Mucosa of rectum (tissue), 2 donors: ENCODE data around the gene LYZL1.
"Not testable (repeated sequence)": the region's sequence is repeated elsewhere in the genome, so short reads cannot be mapped to it uniquely, and the experiment has no call there.

Source experiments
- H3K27ac ChIP-seq, 2 donors: one replicate each; pipeline ENCODE4 v1.7.0; 2013; ENCODE audit warnings: inconsistent platforms in 2 of 2, low read depth in 2 of 2, low read length in 2 of 2
- H3K27me3 ChIP-seq, 2 donors: one replicate each; pipeline ENCODE4 v1.7.0; 2013; ENCODE audit warnings: low read length in 2 of 2; ENCODE audit not compliant: control insufficient read depth in 2 of 2, insufficient read depth in 2 of 2
- H3K36me3 ChIP-seq, 2 donors: one replicate each; pipeline ENCODE4 v1.7.0; 2013; ENCODE audit warnings: low read length in 2 of 2; ENCODE audit not compliant: control insufficient read depth in 2 of 2, insufficient read depth in 2 of 2
- H3K4me1 ChIP-seq, 2 donors: one replicate each; pipeline ENCODE4 v1.7.0; 2013; ENCODE audit warnings: low read length in 2 of 2, mild to moderate bottlenecking in 1 of 2; ENCODE audit not compliant: control insufficient read depth in 2 of 2, insufficient read depth in 2 of 2
- H3K4me3 ChIP-seq, 2 donors: one replicate each; pipeline ENCODE4 v1.7.0; 2013; ENCODE audit warnings: low read length in 2 of 2
- H3K9ac ChIP-seq, 2 donors: one replicate each; pipeline ENCODE4 v1.7.0; 2013; ENCODE audit warnings: low read length in 2 of 2, low read depth in 1 of 2, mild to moderate bottlenecking in 1 of 2
- H3K9me3 ChIP-seq, 2 donors: one replicate each; pipeline ENCODE4 v1.7.0; 2013; ENCODE audit warnings: low read length in 2 of 2; ENCODE audit not compliant: control insufficient read depth in 2 of 2
- donor health status: healthy.
- donor health status: Normal muscosa, but diverticular disease.

The LYZL1 gene

DNA sequence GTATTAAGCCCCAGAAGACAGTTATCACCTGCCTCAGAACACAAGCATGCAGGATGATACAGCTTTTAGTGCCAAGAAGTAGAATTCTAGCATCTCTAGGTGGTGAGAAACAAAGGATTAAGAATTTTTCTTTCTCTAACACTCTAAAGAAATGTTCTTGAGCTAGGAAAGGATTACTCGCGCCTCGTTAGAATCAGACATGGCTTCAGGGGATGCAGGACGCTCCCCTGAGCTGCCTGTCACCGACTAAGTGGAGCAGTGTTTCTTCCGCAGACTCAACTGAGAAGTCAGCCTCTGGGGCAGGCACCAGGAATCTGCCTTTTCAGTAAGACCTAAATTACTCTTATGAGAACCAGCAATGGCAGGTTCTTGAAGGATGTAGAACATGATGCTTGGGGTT, at the start of gene LYZL1:
Gene LYZL1 (plus strand): TSS at position 165 of the 400 bp plus-strand sequence. CDS start 2,798 bp downstream, outside the sequence.
- not testable (repeated sequence) for H3K4me3 ChIP-seq, H3K27ac ChIP-seq, H3K9me3 ChIP-seq, H3K27me3 ChIP-seq, H3K36me3 ChIP-seq, H3K4me1 ChIP-seq, H3K9ac ChIP-seq

DNA sequence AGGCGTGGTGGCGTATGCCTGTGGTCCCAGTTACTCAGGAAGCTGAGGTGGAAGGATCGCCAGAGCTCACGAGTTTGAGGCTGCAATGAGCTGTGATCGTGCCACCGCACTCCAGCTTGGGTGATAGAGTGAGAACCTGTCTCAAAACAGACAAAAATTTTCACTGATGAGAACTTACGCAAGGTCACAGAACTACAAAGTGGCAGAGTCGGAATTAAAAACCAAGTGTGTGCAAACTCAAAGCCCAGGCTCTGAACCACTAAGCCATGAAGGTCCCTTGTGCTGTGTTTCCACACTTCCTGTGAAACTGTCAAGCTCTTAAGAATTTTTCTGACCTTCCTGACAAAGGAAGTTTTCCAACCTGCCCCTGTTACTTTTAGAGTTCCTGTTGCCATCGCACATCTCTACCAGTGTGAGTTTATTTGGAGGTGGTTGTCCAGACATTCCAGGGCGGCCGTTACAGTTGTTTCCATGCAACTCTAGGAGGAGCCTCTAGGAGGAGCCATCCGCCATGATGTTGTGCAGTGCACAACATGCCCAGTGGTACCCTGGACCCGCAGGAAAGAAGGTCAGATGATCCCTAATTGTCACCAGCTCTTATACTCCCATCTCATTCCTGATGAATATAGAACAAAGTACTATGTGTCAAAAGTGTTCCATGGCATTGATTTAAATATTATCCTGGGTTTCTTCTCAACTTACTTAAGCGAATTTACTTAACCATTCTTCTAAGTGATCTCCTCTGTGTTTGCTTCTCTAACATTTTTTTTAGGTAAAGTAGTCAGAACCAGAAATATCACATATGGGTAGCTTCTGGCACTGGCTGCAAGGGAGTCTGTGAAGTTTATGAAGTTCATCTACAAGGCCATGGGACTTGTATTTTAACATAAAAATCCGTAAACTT, 49.0 kb upstream of the LYZL1 start:
- Histone ChIP-seq H3K9ac (no peak overlapping the region), H3K9me3 (no peaks in the 10 kb centered on the region), H3K36me3 (no peaks in the 10 kb centered on the region), H3K27me3 (no peaks in the 10 kb centered on the region), H3K4me1 (no peaks in the 10 kb centered on the region), H3K27ac (no peak overlapping the region), H3K4me3 (no peak overlapping the region)

DNA sequence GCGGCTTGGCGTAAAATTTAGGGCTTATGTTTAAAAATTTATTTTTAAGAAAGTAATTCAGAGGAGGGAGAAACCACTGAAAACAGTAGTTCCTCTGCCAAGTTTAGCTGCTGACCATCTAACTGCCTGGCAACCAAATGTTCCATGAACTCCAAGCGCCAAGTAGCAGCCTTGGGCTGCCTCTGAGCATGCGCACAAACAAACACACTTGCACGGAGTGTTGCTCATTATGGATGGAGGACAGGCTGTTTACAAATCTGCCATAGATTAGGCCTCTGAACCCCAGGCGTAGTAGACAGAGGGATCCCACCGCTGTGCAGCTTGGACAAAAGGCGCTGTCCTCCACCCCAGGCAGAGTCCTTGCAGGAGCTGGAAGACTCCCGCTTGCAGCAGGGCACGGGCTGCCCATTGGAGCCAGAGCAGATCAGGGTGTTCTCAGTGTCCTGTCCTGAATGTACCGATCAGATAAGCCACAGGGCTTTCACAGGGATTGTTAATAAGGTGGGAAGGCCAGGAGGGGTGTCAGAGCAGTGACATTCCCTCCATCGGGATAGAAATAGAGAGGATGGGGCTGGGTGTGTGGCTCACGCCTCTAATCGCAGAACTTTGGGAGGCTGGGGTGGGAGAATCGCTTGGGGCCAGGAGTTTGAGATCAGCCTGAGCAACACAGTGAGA, 47.7 kb upstream of the LYZL1 start:
- Histone ChIP-seq H3K36me3 (no peaks in the 10 kb centered on the region), H3K4me1 (no peaks in the 10 kb centered on the region), H3K9me3 (no peaks in the 10 kb centered on the region), H3K4me3 (no peak overlapping the region), H3K27ac (no peak overlapping the region), H3K27me3 (no peaks in the 10 kb centered on the region), H3K9ac (no peak overlapping the region)

DNA sequence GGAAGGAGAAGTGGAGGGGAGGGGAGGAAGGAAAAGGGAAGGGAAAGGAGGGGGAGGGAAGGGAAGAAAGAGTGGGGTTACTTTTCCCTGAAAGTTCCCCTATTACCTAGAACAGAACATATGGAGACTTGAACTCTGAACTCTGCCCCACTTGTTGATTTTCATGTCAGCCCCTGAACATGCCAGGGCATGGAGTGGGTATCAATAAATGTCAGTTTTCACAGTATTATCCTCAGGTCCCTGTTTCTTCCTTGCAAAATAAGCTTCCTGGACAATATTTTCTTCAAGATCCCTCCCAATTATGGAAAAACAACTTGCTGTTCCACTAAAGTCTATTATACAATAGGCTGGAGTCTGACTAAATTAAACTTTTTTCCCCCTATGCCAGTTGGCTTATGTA, 46.9 kb upstream of the LYZL1 start:
- H3K9me3 ChIP-seq: no peaks in the 10 kb centered on the region
- no peak overlapping the region for H3K4me3 ChIP-seq
- H3K4me1 ChIP-seq: no peaks in the 10 kb centered on the region
- H3K36me3 ChIP-seq: no peaks in the 10 kb centered on the region
- H3K27ac ChIP-seq: no peak overlapping the region
- H3K9ac ChIP-seq: no peak overlapping the region
- no peaks in the 10 kb centered on the region for H3K27me3 ChIP-seq

DNA sequence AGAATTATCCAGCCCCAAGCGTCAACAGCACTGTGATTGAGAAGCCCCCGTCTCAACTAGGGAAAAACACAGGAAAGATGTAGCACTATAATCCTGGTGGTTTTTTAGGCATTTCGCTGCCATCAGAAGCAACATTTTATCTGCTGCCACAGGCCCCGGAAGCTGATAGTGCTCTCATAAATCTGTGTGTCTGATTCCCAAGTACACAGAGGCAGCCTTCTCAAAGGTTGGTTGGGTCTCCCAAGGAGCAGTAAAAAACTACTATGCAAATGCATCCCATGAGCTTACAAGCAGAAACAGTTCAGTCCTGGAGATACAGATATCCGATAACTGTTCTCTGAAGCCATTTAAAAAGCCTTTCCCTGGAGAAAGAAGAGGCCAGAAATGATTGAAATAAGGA, 45.8 kb upstream of the LYZL1 start:
- Histone ChIP-seq H3K9ac (no peak overlapping the region), H3K9me3 (no peaks in the 10 kb centered on the region), H3K36me3 (no peaks in the 10 kb centered on the region), H3K4me1 (no peaks in the 10 kb centered on the region), H3K4me3 (no peak overlapping the region), H3K27me3 (no peaks in the 10 kb centered on the region), H3K27ac (no peak overlapping the region)

DNA sequence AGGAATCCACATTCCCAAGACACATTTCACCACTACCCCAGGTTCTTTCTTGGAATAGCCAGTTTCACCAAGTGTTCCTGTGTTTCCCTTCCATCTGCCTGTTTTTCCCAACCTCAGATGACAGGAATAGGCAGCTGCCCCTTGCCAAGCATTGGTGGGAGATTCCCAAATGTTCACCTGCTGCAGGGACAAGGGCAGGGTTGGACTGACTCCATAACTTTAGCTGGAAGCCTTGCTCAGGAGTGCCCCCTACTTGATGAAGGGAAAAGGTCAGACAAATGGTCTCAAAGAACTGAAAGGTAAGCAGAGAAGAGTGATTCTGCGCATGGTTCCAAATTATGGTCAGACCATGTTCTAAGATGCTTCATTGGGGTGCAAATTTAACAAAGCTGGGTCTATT, 45.1 kb upstream of the LYZL1 start:
- Histone ChIP-seq H3K9me3 (no peaks in the 10 kb centered on the region), H3K27me3 (no peaks in the 10 kb centered on the region), H3K9ac (no peak overlapping the region), H3K27ac (no peak overlapping the region), H3K4me3 (no peak overlapping the region), H3K4me1 (no peaks in the 10 kb centered on the region), H3K36me3 (no peaks in the 10 kb centered on the region)

DNA sequence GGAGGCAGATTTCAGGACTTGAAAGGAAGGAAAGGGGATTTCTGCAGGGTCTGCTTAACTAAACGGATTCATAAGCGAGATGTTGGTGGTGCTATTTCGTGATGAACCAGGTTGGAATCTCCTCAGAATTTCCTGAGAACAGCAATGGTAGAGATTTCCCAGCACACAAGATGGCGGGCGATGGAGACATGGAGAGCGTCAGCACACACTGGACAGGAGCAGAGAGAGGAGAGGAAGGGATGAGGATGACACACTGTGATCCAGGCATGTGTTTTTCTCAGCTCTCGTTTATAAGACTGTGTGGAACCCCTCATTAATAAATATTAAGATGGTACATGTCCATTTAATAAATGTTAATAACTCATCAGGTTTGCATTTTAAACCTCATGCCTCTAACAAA, 43.9 kb upstream of the LYZL1 start:
- Histone ChIP-seq H3K4me3 (no peak overlapping the region), H3K9me3 (no peaks in the 10 kb centered on the region), H3K27me3 (no peaks in the 10 kb centered on the region), H3K27ac (no peak overlapping the region), H3K4me1 (no peaks in the 10 kb centered on the region), H3K9ac (no peak overlapping the region), H3K36me3 (no peaks in the 10 kb centered on the region)

DNA sequence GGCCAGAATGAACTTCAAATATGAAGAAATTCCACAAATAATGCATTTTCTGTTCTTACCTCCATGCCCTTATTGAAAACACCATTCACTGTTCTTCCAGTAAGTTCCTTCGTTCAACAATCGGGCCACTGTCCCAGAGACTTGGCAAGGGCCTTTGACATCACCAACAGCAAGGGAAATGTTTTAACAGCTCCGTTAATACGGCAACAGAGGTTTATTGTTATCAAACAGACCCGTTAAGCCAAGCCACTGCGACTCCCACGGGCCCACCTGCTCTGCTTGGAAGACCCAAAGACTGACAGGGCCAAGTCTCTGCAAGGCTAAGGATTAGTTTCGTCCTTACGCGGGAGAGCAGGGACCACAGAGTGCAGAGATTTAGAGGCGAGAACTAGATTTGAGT, 43.4 kb upstream of the LYZL1 start:
- H3K4me1 ChIP-seq: no peaks in the 10 kb centered on the region
- no peak overlapping the region for H3K4me3 ChIP-seq
- H3K36me3 ChIP-seq: no peaks in the 10 kb centered on the region
- H3K9ac ChIP-seq: no peak overlapping the region
- H3K9me3 ChIP-seq: no peaks in the 10 kb centered on the region
- no peaks in the 10 kb centered on the region for H3K27me3 ChIP-seq
- H3K27ac ChIP-seq: no peak overlapping the region

DNA sequence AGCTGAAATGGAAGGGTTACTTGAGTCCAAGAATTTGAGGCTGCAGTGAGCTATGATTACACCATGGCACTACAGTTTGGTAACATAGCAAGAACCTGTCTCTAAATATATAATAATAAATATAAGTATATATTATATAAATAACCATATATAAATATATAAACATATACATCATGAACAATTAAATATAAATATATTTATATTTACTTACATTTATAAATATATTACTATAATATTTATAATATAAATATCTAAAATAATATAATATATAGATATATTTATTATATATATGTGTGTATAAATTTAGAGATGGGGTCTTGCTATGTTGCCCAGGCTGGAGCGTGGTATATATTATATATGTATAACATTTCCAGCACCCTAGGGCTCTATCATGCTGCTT, 42.4 kb upstream of the LYZL1 start:
- H3K27ac ChIP-seq: no peak overlapping the region
- no peak overlapping the region for H3K9ac ChIP-seq
- H3K4me3 ChIP-seq: no peak overlapping the region
- H3K9me3 ChIP-seq: no peaks in the 10 kb centered on the region
- H3K4me1 ChIP-seq: no peaks in the 10 kb centered on the region
- H3K36me3 ChIP-seq: no peaks in the 10 kb centered on the region
- H3K27me3 ChIP-seq: no peaks in the 10 kb centered on the region

DNA sequence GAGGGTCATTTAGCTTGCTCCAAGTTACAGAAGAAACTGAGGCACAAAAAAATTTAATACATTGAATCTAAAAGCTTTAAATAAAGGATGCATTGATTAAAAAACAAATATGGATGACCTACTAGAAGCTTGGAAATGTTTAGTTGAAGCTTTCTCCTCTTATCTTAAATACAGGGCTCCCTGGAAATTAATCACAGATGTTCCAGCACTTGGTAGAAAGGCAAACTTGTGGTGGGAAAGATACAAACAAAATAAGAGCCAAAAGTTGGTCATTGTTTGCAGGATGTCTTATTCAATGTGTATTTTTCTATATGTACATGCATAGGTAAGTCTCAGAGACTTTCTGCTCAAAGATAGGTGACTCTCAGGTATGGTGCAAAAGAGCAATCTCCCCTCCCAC, 40.7 kb upstream of the LYZL1 start:
- Histone ChIP-seq H3K9ac (no peak overlapping the region), H3K36me3 (no peaks in the 10 kb centered on the region), H3K27ac (no peak overlapping the region), H3K4me1 (no peaks in the 10 kb centered on the region), H3K27me3 (no peaks in the 10 kb centered on the region), H3K4me3 (no peak overlapping the region), H3K9me3 (no peaks in the 10 kb centered on the region)
